Thyroid gland (tissue), 4 donors: ENCODE measurements around the gene LRIG1. TPM values are rescaled to one million over a fixed set of nuclear protein-coding genes. Genes with fewer than 3 reads are reported as not detected.

Experiments used
- DNase-seq, 2 donors: peaks; one replicate each; pipeline ENCODE4 v3.0.0-alpha.2; 2019
- H3K27ac ChIP-seq, 3 donors: fragments of 200-600 bp; sonication (generic); 1 replicate in 2 of 3; 2 replicates in 1 of 3; pipeline ENCODE4 v1.5.1; 2016 to 2019; ENCODE audit warnings: mild to moderate bottlenecking in 1 of 3, moderate library complexity in 1 of 3
- H3K27me3 ChIP-seq: fragments of 200-600 bp; sonication (generic); one replicate; pipeline ENCODE4 v1.5.1; 2019
- H3K36me3 ChIP-seq, 2 donors: fragments of 200-600 bp; sonication (generic); one replicate each; pipeline ENCODE4 v1.5.1; 2016 to 2019
- H3K4me1 ChIP-seq, 2 donors: fragments of 200-600 bp; sonication (generic); one replicate each; pipeline ENCODE4 v1.5.1; 2017 to 2019
- H3K4me3 ChIP-seq, 3 donors: fragments of 200-600 bp; sonication (generic); replicated peaks in 1 of 3; 1 replicate in 2 of 3; 2 replicates in 1 of 3; pipeline ENCODE4 v1.5.1; 2016; ENCODE audit warnings: mild to moderate bottlenecking in 1 of 3
- H3K9me3 ChIP-seq: fragments of 200-600 bp; sonication (generic); one replicate; pipeline ENCODE4 v1.5.1; 2017
- POLR2A ChIP-seq, 2 donors: fragments of 450-650 bp; IDR thresholded peaks; one replicate each; pipeline ENCODE4 v1.6.1; 2017; ENCODE audit warnings: antibody characterized with exemption in 2 of 2, mild to moderate bottlenecking in 2 of 2, moderate library complexity in 1 of 2
- WGBS, 2 donors: methylation state at CpG; one replicate each; pipeline ENCODE4 v1.1.5; 2017; 5-methylcytosine and 5-hydroxymethylcytosine counted together
- intact Hi-C: fragments of 100-400 bp; cut with DNase I; formaldehyde crosslinking; loops from one replicate; pipeline ENCODE4 v1.15.1; 2023
- total RNA-seq, 4 donors: library from RNA; depleted of rRNA; stranded (reverse); fragments of >200 nt; gene quantifications; one replicate each; pipeline ENCODE4 v1.2.3, GENCODE V29; 2016
- TF ChIP-seq, protein P1 (sequence below), 6 experiments: fragments of 200-600 bp in 3 of 6; fragments of 450-650 bp in 3 of 6; sonication (generic) in 3 of 6; IDR thresholded peaks; one replicate each; pipeline ENCODE4 v1.5.1; 2016 to 2019; ENCODE audit warnings: antibody characterized with exemption in 6 of 6, mild to moderate bottlenecking in 2 of 6, inconsistent platforms in 1 of 6, moderate library complexity in 1 of 6

LRIG1 gene
- total RNA-seq, 4 donors from 2014 or later = 45.8 to 69.7 (median 61.7) TPM

DNA sequence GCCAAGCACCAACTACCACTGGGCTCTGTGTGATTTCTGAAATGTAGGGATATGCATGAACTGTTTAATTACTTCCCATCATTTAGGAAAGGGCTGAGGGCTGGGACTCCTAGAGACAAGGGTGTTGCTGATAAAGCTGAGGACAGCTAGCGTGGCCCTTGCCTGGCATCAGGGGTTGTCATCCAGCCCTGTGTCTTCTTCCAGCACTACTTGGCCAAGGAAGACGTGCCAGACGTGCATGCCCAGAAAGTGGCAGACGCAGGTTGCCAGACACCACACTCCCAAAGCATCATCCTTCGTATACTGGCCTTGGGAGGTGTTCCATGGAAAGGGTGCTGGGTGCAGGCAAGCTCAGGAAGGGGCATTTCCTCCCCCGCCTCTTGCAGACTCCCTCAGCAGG, 64.8 kb downstream of the LRIG1 start:
- Histone ChIP-seq H3K27me3 (no peaks in the 10 kb centered on the region), H3K27ac (no peak overlapping the region), H3K4me3 (no peak overlapping the region), H3K4me1 (peaks cover 9 to 34% of the 10 kb centered on the region in 2 donors), H3K9me3 (no peaks in the 10 kb centered on the region), H3K36me3 (no peaks in the 10 kb centered on the region)
- intact Hi-C loops = no loop called here
- DNase-seq = no peak
- 94 to 99% methylated on average over 5 of the region's 6 CpGs for WGBS, 2 donors
- TF ChIP-seq POLR2A (IDR thresholded peaks at IDR 0.05) = no peak
- TF ChIP-seq, protein P1, sequence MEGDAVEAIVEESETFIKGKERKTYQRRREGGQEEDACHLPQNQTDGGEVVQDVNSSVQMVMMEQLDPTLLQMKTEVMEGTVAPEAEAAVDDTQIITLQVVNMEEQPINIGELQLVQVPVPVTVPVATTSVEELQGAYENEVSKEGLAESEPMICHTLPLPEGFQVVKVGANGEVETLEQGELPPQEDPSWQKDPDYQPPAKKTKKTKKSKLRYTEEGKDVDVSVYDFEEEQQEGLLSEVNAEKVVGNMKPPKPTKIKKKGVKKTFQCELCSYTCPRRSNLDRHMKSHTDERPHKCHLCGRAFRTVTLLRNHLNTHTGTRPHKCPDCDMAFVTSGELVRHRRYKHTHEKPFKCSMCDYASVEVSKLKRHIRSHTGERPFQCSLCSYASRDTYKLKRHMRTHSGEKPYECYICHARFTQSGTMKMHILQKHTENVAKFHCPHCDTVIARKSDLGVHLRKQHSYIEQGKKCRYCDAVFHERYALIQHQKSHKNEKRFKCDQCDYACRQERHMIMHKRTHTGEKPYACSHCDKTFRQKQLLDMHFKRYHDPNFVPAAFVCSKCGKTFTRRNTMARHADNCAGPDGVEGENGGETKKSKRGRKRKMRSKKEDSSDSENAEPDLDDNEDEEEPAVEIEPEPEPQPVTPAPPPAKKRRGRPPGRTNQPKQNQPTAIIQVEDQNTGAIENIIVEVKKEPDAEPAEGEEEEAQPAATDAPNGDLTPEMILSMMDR (IDR thresholded peaks at IDR 0.05) = no peak

DNA sequence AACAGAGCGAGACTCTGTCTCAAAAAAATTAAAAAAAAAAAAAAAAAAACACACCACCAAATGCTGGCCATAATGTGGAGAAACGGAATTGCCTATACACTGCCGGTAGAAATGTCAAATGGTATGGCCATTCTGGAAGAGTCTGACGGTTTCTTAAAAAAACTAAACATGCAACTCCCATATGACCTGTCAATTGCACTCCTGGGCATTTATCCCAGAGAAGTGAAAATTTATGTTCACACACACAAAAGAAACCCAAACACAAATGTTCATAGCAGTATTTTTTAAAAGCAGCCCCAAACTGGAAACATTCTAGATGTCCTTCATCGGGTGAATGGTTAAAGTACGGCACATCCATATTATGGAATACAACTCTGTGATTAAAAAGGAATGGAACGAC, 66.1 kb downstream of the LRIG1 start:
- WGBS, 2 donors = 83 to 89% methylated on average over 7 of the region's 7 CpGs
- DNase-seq = no peak
- Histone ChIP-seq H3K27me3 (no peaks in the 10 kb centered on the region), H3K27ac (no peak overlapping the region), H3K4me1 (peaks cover 2 to 22% of the 10 kb centered on the region in 2 donors), H3K4me3 (no peak overlapping the region), H3K36me3 (no peaks in the 10 kb centered on the region), H3K9me3 (no peaks in the 10 kb centered on the region)
- TF ChIP-seq, protein P1 (IDR thresholded peaks at IDR 0.05) = no peak
- TF ChIP-seq POLR2A (IDR thresholded peaks at IDR 0.05) = no peak
- intact Hi-C loops = no loop called here

DNA sequence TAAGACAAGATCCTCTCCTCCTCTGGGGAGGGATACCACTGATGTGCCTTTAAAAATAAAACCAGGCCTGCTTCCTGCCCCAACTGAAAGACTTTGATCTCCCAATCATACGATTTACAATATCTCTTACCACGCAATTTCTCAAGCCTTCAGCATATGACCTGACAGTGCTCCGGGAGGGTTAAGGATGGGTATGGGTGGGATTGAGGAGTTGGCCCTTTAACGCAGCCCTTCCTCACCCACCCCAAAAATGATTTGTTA, 67.4 kb downstream of the LRIG1 start:
- intact Hi-C loops = no loop called here
- no peak for TF ChIP-seq POLR2A (IDR thresholded peaks at IDR 0.05)
- TF ChIP-seq, protein P1 (IDR thresholded peaks at IDR 0.05) = no peak
- no peak for DNase-seq
- WGBS, 2 donors = 76 to 78% methylated on average over 4 of the region's 4 CpGs
- no peak overlapping the region for H3K27ac ChIP-seq
- H3K4me1 ChIP-seq = peaks cover 9 to 32% of the 10 kb centered on the region in 2 donors
- H3K36me3 ChIP-seq = no peaks in the 10 kb centered on the region
- H3K9me3 ChIP-seq = no peaks in the 10 kb centered on the region
- H3K27me3 ChIP-seq = no peaks in the 10 kb centered on the region
- H3K4me3 ChIP-seq = no peak overlapping the region

DNA sequence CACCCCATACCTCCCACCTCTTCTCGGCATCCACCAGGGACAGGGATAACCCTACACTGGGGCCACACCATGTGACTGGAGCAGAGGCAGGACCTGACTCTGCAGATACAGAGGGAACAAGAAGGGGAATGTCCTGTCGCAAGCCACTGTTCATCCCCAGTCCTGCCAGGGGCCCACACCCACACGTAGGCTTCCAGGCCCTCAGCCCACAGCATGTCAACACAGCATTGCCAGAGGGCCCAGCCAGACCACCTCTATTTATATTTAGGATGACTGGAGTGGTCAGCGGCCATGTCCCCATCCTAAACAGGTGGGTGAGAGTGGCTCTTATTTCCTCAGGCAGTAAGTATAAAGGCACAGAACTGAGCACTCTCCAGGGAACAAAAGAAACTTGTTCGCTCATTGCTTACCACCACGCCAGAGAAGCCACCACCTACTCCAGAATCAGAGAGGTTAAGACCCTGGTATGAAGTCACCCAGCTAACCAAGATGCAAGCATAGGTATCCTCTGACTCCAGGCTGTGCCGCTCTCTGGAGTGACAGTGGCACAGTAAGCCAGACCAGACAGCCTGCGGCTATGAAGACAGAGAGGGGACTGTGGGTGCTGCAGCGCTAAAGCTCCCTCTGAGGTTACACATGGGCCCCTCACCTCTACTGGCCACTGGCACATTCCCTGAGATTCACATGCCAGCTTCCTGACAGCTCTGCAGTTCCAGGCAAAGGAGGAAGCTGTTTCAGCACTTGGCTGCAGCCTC, 67.9 kb downstream of the LRIG1 start:
- H3K9me3 ChIP-seq = no peaks in the 10 kb centered on the region
- no peaks in the 10 kb centered on the region for H3K36me3 ChIP-seq
- H3K27ac ChIP-seq = no peak overlapping the region
- peaks cover 14 to 37% of the 10 kb centered on the region in 2 donors for H3K4me1 ChIP-seq
- no peaks in the 10 kb centered on the region for H3K27me3 ChIP-seq
- DNase-seq = no peak
- no peak overlapping the region for H3K4me3 ChIP-seq
- 89 to 92% methylated on average over 8 to 9 of the region's 9 CpGs for WGBS, 2 donors
- TF ChIP-seq POLR2A (IDR thresholded peaks at IDR 0.05) = no peak
- TF ChIP-seq, protein P1 (IDR thresholded peaks at IDR 0.05) = no peak
- intact Hi-C loops = no loop called here

DNA sequence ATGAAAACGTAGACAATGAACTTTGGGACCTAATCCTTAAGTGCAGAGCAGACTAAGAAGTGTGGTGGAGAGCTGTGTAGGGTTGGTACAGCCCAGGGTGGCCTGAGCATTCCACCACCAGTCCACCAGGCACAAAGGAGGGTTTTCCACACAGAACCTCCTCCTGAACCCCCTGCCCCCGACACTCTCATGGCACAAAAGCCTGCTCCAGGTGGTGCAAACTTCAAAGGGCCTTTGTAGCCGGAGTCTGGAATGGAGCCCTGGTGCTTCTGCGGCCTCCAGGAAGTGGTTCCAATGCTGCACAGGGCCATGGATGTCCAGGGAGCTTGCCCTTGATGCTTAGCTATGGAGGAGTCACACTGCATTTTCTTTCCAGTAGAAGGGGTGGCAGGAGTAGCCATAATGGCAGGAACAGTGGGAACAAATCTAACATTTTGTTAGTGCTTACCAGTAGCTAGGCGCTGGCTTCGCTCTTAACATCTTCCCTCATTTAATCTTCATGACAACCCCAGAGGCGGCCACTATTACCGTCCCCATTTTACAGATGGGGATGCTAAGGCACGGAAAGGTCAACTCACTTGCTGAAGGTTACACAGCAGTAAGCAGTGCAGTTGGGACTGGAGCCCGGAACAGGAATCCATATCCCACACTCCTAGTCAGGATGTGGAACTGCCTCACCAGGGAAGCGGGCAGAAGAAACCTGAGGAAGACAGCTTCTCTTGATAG, 68.6 kb downstream of the LRIG1 start:
- no peak overlapping the region for H3K4me3 ChIP-seq
- H3K27me3 ChIP-seq = no peaks in the 10 kb centered on the region
- H3K36me3 ChIP-seq = no peaks in the 10 kb centered on the region
- intact Hi-C loops = no loop called here
- H3K27ac ChIP-seq = no peak overlapping the region
- H3K9me3 ChIP-seq = no peaks in the 10 kb centered on the region
- peaks cover 17 to 40% of the 10 kb centered on the region in 2 donors for H3K4me1 ChIP-seq
- TF ChIP-seq, protein P1 (IDR thresholded peaks at IDR 0.05) = no peak
- no peak for TF ChIP-seq POLR2A (IDR thresholded peaks at IDR 0.05)
- DNase-seq = no peak
- WGBS, 2 donors = 93 to 95% methylated on average over 10 to 11 of the region's 11 CpGs
